KMS-11 (cell line): ENCODE data around the gene SERP2.

Experiments used
- H2AFZ ChIP-seq: fragments of 200-600 bp; sonication (generic); 2 replicates; pipeline ENCODE4 v1.6.1; 2016; ENCODE audit warnings: antibody characterized with exemption, mixed run types, low read depth
- H3K27ac ChIP-seq: fragments of 200-600 bp; sonication (generic); 2 replicates; pipeline ENCODE4 v1.6.1; 2016; ENCODE audit warnings: mild to moderate bottlenecking, mixed run types
- H3K27me3 ChIP-seq: fragments of 200-600 bp; sonication (generic); 2 replicates; pipeline ENCODE4 v1.6.1; 2017; ENCODE audit warnings: mild to moderate bottlenecking, low read depth, mixed run types, moderate library complexity; ENCODE audit not compliant: insufficient read depth
- H3K36me3 ChIP-seq: fragments of 200-600 bp; sonication (generic); 2 replicates; pipeline ENCODE4 v1.6.1; 2017; ENCODE audit warnings: mild to moderate bottlenecking, mixed run types; ENCODE audit not compliant: insufficient read depth
- H3K4me1 ChIP-seq: fragments of 200-600 bp; sonication (generic); 2 replicates; pipeline ENCODE4 v1.6.1; 2016; ENCODE audit warnings: mild to moderate bottlenecking, low read depth, mixed run types; ENCODE audit not compliant: poor library complexity, severe bottlenecking
- H3K4me2 ChIP-seq: fragments of 200-600 bp; sonication (generic); 2 replicates; pipeline ENCODE4 v1.7.0; 2016; ENCODE audit warnings: mild to moderate bottlenecking, mixed run types
- H3K4me3 ChIP-seq: fragments of 200-600 bp; sonication (generic); IDR thresholded peaks from 2 replicates; pipeline ENCODE4 v1.6.1; 2017; ENCODE audit warnings: low read depth, low read length, mixed read lengths; ENCODE audit not compliant: insufficient read depth
- H3K79me2 ChIP-seq: fragments of 200-600 bp; sonication (generic); 2 replicates; pipeline ENCODE4 v1.6.1; 2016; ENCODE audit warnings: low read depth, mixed run types; ENCODE audit not compliant: insufficient read depth
- H3K9ac ChIP-seq: fragments of 200-600 bp; sonication (generic); 2 replicates; pipeline ENCODE4 v1.6.1; 2016; ENCODE audit warnings: mild to moderate bottlenecking, mixed run types
- H4K20me1 ChIP-seq: fragments of 200-600 bp; sonication (generic); 2 replicates; pipeline ENCODE4 v1.6.1; 2016; ENCODE audit warnings: mild to moderate bottlenecking, mixed run types; ENCODE audit not compliant: insufficient read depth
- TF ChIP-seq, protein P1 (sequence below): fragments of 200-600 bp; sonication (generic); conservative IDR thresholded peaks from 2 replicates; pipeline ENCODE4 v1.6.1; 2017; ENCODE audit warnings: low read depth, mild to moderate bottlenecking, antibody characterized with exemption, low read length, moderate library complexity, mixed read lengths

SERP2 gene

DNA sequence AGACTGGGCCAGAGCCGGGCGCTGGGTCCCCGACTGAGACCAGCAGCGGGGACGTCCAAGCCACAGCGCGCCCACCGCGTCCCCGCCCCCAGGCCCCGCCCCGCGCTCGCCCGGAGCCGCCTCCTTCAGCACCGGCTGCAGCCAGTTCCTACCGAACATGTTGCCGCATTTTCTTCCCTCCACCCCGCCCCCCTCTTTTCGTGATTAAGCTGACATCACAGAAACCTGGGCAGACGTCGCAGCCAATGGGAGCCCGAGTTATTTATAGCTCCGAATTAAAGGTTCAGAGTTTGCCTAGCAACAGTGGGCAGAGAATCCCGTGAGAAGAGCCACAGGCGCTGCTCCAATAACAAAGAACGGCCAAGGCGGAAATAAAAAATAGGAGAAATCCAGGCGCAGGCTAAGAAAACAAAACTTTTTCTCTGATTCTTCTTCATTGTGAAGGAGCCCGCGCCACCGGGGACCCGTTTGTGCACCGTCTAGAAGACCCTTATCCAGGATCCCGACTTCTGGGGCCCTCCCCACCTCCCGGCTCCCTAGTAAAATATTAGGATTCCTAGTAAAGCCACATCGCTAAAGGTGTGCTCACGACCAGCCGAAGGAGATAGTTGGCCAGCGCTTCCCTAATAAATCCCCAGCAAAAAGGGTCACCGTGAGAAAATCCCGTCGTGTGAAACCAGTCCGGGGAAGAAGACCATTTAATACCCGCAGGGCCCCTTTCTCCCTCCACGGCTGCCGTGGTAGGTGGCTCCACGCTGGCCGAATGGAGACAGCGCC, 61.7 kb downstream of the SERP2 start:
- Histone ChIP-seq H3K4me2 (peak overlapping the region; percentile 66; the same call in 1 of the 2 replicates), H2AFZ (peak overlapping the region; percentile 22; the same call in 1 of the 2 replicates), H3K27ac (no peak overlapping the region), H3K27me3 (no peaks in the 10 kb centered on the region), H4K20me1 (no peaks in the 10 kb centered on the region), H3K4me1 (peaks cover 8% of the 10 kb centered on the region), H3K36me3 (no peaks in the 10 kb centered on the region), H3K9ac (peak overlapping the region; percentile 49; the same call in 1 of the 2 replicates), H3K4me3 (no peak overlapping the region), H3K79me2 (no peaks in the 10 kb centered on the region)
- TF ChIP-seq, protein P1, sequence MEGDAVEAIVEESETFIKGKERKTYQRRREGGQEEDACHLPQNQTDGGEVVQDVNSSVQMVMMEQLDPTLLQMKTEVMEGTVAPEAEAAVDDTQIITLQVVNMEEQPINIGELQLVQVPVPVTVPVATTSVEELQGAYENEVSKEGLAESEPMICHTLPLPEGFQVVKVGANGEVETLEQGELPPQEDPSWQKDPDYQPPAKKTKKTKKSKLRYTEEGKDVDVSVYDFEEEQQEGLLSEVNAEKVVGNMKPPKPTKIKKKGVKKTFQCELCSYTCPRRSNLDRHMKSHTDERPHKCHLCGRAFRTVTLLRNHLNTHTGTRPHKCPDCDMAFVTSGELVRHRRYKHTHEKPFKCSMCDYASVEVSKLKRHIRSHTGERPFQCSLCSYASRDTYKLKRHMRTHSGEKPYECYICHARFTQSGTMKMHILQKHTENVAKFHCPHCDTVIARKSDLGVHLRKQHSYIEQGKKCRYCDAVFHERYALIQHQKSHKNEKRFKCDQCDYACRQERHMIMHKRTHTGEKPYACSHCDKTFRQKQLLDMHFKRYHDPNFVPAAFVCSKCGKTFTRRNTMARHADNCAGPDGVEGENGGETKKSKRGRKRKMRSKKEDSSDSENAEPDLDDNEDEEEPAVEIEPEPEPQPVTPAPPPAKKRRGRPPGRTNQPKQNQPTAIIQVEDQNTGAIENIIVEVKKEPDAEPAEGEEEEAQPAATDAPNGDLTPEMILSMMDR = no peak

GRCh38 chr13:44435919-44436510, 62.4 kb downstream of the SERP2 start:
- no peaks in the 10 kb centered on the region for H3K79me2 ChIP-seq
- TF ChIP-seq, protein P1 = no peak
- no peak overlapping the region for H3K4me3 ChIP-seq
- peak overlapping the region; percentile 49; the same call in 1 of the 2 replicates for H3K9ac ChIP-seq
- no peak overlapping the region for H3K27ac ChIP-seq
- H3K27me3 ChIP-seq = no peaks in the 10 kb centered on the region
- peak overlapping the region; percentile 66 for H3K4me2 ChIP-seq
- H2AFZ ChIP-seq = no peak overlapping the region
- no peaks in the 10 kb centered on the region for H3K36me3 ChIP-seq
- H4K20me1 ChIP-seq = no peaks in the 10 kb centered on the region
- H3K4me1 ChIP-seq = peaks cover 8% of the 10 kb centered on the region

DNA sequence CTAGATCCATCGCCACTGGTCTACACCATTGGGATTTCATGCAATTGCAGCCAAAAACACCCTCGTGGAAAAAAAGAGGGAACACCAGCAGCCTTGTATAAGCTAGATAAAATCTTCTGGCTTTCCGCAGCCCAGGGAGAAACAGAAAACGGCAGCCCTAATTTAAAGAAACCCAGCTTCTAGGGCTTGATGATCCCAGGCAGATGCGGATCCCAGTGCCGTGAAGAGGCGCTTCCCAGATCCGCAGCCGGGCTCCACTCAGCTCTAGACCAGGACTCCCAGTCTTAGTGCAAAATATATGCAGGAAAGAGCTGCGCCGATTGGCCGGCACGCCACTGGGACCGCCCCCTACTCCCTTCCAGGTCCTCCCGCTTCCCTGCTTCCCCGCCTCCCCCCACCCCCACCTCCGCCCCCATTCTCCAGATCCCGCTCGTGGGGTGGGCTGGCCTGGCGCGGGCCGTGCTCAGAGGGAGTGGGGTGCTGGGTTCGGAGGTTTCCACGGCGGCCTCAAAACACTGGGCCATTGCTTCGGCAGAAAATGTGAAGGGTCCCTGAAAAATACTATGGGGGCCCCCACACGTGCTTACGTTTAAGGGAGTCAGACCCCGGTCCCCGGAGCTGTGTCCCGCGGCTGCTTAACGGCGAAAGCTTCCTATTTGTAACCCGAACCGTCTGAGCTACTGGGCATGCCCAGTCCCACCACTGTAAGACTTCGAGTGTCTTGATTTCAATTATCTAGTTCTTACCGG, 63.1 kb downstream of the SERP2 start:
- H4K20me1 ChIP-seq = no peaks in the 10 kb centered on the region
- H3K4me3 ChIP-seq = no peak overlapping the region
- no peaks in the 10 kb centered on the region for H3K36me3 ChIP-seq
- no peaks in the 10 kb centered on the region for H3K27me3 ChIP-seq
- TF ChIP-seq, protein P1 = no peak
- peak overlapping the region; percentile 54; the same call in 1 of the 2 replicates for H2AFZ ChIP-seq
- peaks cover 8% of the 10 kb centered on the region for H3K4me1 ChIP-seq
- peak overlapping the region; percentile 41; the same call in 1 of the 2 replicates for H3K9ac ChIP-seq
- H3K4me2 ChIP-seq = peak overlapping the region; percentile 76
- H3K27ac ChIP-seq = no peak overlapping the region
- no peaks in the 10 kb centered on the region for H3K79me2 ChIP-seq

- peak overlapping the region; percentile 54; the same call in 1 of the 2 replicates for H2AFZ ChIP-seq
- peak overlapping the region; percentile 76 for H3K4me2 ChIP-seq
- no peaks in the 10 kb centered on the region for H4K20me1 ChIP-seq
- no peaks in the 10 kb centered on the region for H3K79me2 ChIP-seq
- no peak overlapping the region for H3K4me3 ChIP-seq
- H3K9ac ChIP-seq = peak overlapping the region; percentile 41; the same call in 1 of the 2 replicates
- no peaks in the 10 kb centered on the region for H3K27me3 ChIP-seq
- peaks cover 8% of the 10 kb centered on the region for H3K4me1 ChIP-seq
- H3K36me3 ChIP-seq = no peaks in the 10 kb centered on the region
- H3K27ac ChIP-seq = no peak overlapping the region
- TF ChIP-seq, protein P1 = peak; percentile 64
Measured at GRCh38 chr13:44437356-44438233, 64.0 kb downstream of the SERP2 start.
